ENCODE measurements around the gene MYO5C. TPM values are rescaled to one million over a fixed set of nuclear protein-coding genes. Genes with fewer than 3 reads are reported as not detected.
A peak's percentile ranks its signal among the peaks of the same experiment; 100 is the strongest.

Gene MYO5C
- total RNA-seq, 4 donors from 2014 or later, result 3.7 to 12.4 (median 7.6) TPM

- no peak for TF ChIP-seq POLR2AphosphoS5 (IDR thresholded peaks at IDR 0.05)
- no peak for TF ChIP-seq EP300 (IDR thresholded peaks at IDR 0.05)
- TF ChIP-seq POLR2A (IDR thresholded peaks at IDR 0.05; ENCODE audit: low read depth), result no peak
- TF ChIP-seq CTCF (IDR thresholded peaks at IDR 0.05), result no peak
- DNase-seq (ENCODE audit: extremely low spot score), result no peak
- WGBS, result 87% methylated on average over 3 of the region's 3 CpGs
- Histone ChIP-seq H3K4me3 (no peak overlapping the region), H3K36me3 (peaks cover 6 to 35% (median 8%) of the 10 kb centered on the region in 4 donors), H3K9me3 (no peaks in the 10 kb centered on the region), H3K4me1 (peaks cover 0 to 11% (median 6%) of the 10 kb centered on the region in 4 donors), H3K27me3 (no peaks in the 10 kb centered on the region), H3K27ac (replicated peaks in 1 of 4) (no peak overlapping the region)
- intact Hi-C loops (cut with DNase I), result loop anchor here (10.0 kb wide), 1 partner anchor 80 kb away; no protein-coding TSS in a partner anchor
Observed at GRCh38 chr15:52334491-52335160, 39.0 kb upstream of the MYO5C start.

- WGBS, result 69% methylated on average over 6 of the region's 6 CpGs
- intact Hi-C loops (cut with DNase I), result loop anchor here (10.0 kb wide), 1 partner anchor 77 kb away; no protein-coding TSS in a partner anchor
- TF ChIP-seq POLR2A (IDR thresholded peaks at IDR 0.05; ENCODE audit: low read depth) (no peak), EP300 (IDR thresholded peaks at IDR 0.05) (no peak), CTCF (IDR thresholded peaks at IDR 0.05) (no peak), POLR2AphosphoS5 (IDR thresholded peaks at IDR 0.05) (peak in 1 of 2 donors; percentile 8)
- H3K27ac ChIP-seq (replicated peaks in 1 of 4), result no peak overlapping the region
- H3K9me3 ChIP-seq, result no peaks in the 10 kb centered on the region
- H3K4me1 ChIP-seq, result no peaks in the 10 kb centered on the region
- H3K27me3 ChIP-seq, result no peaks in the 10 kb centered on the region
- peaks cover 20 to 57% (median 31%) of the 10 kb centered on the region in 4 donors for H3K36me3 ChIP-seq
- no peak for DNase-seq (ENCODE audit: extremely low spot score)
- H3K4me3 ChIP-seq, result no peak overlapping the region
Observed at GRCh38 chr15:52331490-52332240, 36.1 kb upstream of the MYO5C start.

- H3K36me3 ChIP-seq, result peaks cover 15 to 58% (median 37%) of the 10 kb centered on the region in 4 donors
- no peaks in the 10 kb centered on the region for H3K27me3 ChIP-seq
- DNase-seq (ENCODE audit: extremely low spot score), result no peak
- TF ChIP-seq CTCF (IDR thresholded peaks at IDR 0.05) (no peak), EP300 (IDR thresholded peaks at IDR 0.05) (no peak)
- intact Hi-C loops (cut with DNase I), result loop anchor here (10.0 kb wide), 1 partner anchor 75 kb away; no protein-coding TSS in a partner anchor
- 100% methylated on average over 1 of the region's 1 CpG for WGBS
- H3K4me1 ChIP-seq, result no peaks in the 10 kb centered on the region
- no peak overlapping the region for H3K27ac ChIP-seq (replicated peaks in 1 of 4)
- H3K9me3 ChIP-seq, result no peaks in the 10 kb centered on the region
- H3K4me3 ChIP-seq, result no peak overlapping the region
Observed at GRCh38 chr15:52329987-52330386, 34.4 kb upstream of the MYO5C start.

- DNase-seq (ENCODE audit: extremely low spot score), result no peak
- WGBS, result 96% methylated on average over 2 of the region's 2 CpGs
- Histone ChIP-seq H3K4me3 (no peak overlapping the region), H3K36me3 (peaks cover 14 to 57% (median 37%) of the 10 kb centered on the region in 4 donors), H3K27ac (replicated peaks in 1 of 4) (no peak overlapping the region), H3K9me3 (no peaks in the 10 kb centered on the region), H3K4me1 (peaks cover 0 to 2% (median 0%) of the 10 kb centered on the region in 4 donors), H3K27me3 (no peaks in the 10 kb centered on the region)
- intact Hi-C loops (cut with DNase I), result no loop called here
- TF ChIP-seq POLR2A (IDR thresholded peaks at IDR 0.05; ENCODE audit: low read depth), result no peak
- TF ChIP-seq EP300 (IDR thresholded peaks at IDR 0.05), result no peak
- TF ChIP-seq POLR2AphosphoS5 (IDR thresholded peaks at IDR 0.05), result no peak
- no peak for TF ChIP-seq CTCF (IDR thresholded peaks at IDR 0.05)
Observed at GRCh38 chr15:52329150-52329549, 33.5 kb upstream of the MYO5C start.
